ENCODE results near the gene TBC1D16. TPM values are rescaled to one million over a fixed set of nuclear protein-coding genes. Genes with fewer than 3 reads are reported as not detected.

TBC1D16 gene
- polyA plus RNA-seq, 1 donor from 2014 or later = 1.7 TPM

- peaks cover 10% of the 10 kb centered on the region for H3K27me3 Mint-ChIP-seq
Measured at GRCh38 chr17:80034791-80035686, 633 bp downstream of the TBC1D16 start.

GRCh38 chr17:80033840-80034239 lies 1.8 kb downstream of the TBC1D16 start:
- Mint-ChIP-seq H3K4me1 (peaks cover 6 to 9% (median 7%) of the 10 kb centered on the region in 3 donors), H3K9me3 (no peaks in the 10 kb centered on the region), H3K36me3 (peaks cover 1% of the 10 kb centered on the region), H3K27me3 (peaks cover 9% of the 10 kb centered on the region), H3K27ac (peak overlapping the region in 1 of 3 donors; percentile 99), H3K4me3 (peak overlapping the region in 2 of 4 donors; percentile 8 to 98)

More at GRCh38 chr17:80034791-80035686, 633 bp downstream of the TBC1D16 start:
- H3K4me3 Mint-ChIP-seq = peak overlapping the region; percentile 88 to 98 (median 96)
- H3K36me3 Mint-ChIP-seq = peaks cover 2% of the 10 kb centered on the region
- peaks cover 6 to 9% (median 7%) of the 10 kb centered on the region in 3 donors for H3K4me1 Mint-ChIP-seq
- peak overlapping the region; percentile 85 to 99 (median 97) for H3K27ac Mint-ChIP-seq
- H3K9me3 Mint-ChIP-seq = no peaks in the 10 kb centered on the region

- Mint-ChIP-seq H3K9me3 (no peaks in the 10 kb centered on the region), H3K27ac (peak overlapping the region; percentile 3 to 43 (median 29)), H3K4me3 (peak overlapping the region in 1 of 4 donors; percentile 53), H3K36me3 (peaks cover 3% of the 10 kb centered on the region), H3K4me1 (peaks cover 6 to 9% (median 7%) of the 10 kb centered on the region in 3 donors), H3K27me3 (peaks cover 9% of the 10 kb centered on the region)
Measured at GRCh38 chr17:80032614-80033171, 3.0 kb downstream of the TBC1D16 start.

GRCh38 chr17:80031691-80032430 lies 3.8 kb downstream of the TBC1D16 start:
- Mint-ChIP-seq H3K4me3 (peak overlapping the region in 2 of 4 donors; percentile 3 to 53), H3K9me3 (no peaks in the 10 kb centered on the region), H3K36me3 (peaks cover 3% of the 10 kb centered on the region), H3K4me1 (peaks cover 6 to 7% (median 6%) of the 10 kb centered on the region in 3 donors), H3K27me3 (peaks cover 9% of the 10 kb centered on the region), H3K27ac (peak overlapping the region in 1 of 3 donors; percentile 29)

- Mint-ChIP-seq H3K4me3 (no peak overlapping the region), H3K27ac (no peak overlapping the region), H3K27me3 (peaks cover 9% of the 10 kb centered on the region), H3K9me3 (no peaks in the 10 kb centered on the region), H3K36me3 (peaks cover 3% of the 10 kb centered on the region), H3K4me1 (peaks cover 6 to 7% (median 6%) of the 10 kb centered on the region in 3 donors)
Measured at GRCh38 chr17:80030730-80031410, 4.8 kb downstream of the TBC1D16 start.

- peaks cover 3% of the 10 kb centered on the region for H3K36me3 Mint-ChIP-seq
- H3K4me3 Mint-ChIP-seq = no peak overlapping the region
- peaks cover 4% of the 10 kb centered on the region for H3K27me3 Mint-ChIP-seq
- H3K27ac Mint-ChIP-seq = no peak overlapping the region
- H3K4me1 Mint-ChIP-seq = peaks cover 0 to 4% (median 0%) of the 10 kb centered on the region in 3 donors
- H3K9me3 Mint-ChIP-seq = no peaks in the 10 kb centered on the region
Measured at GRCh38 chr17:80029258-80029974, 6.3 kb downstream of the TBC1D16 start.

- Mint-ChIP-seq H3K36me3 (peaks cover 3% of the 10 kb centered on the region), H3K27ac (no peak overlapping the region), H3K27me3 (no peaks in the 10 kb centered on the region), H3K9me3 (no peaks in the 10 kb centered on the region), H3K4me1 (peaks cover 0 to 4% (median 0%) of the 10 kb centered on the region in 3 donors), H3K4me3 (no peak overlapping the region)
Measured at GRCh38 chr17:80028030-80028429, 7.6 kb downstream of the TBC1D16 start.

- no peaks in the 10 kb centered on the region for H3K9me3 Mint-ChIP-seq
- peaks cover 0 to 4% (median 0%) of the 10 kb centered on the region in 3 donors for H3K4me1 Mint-ChIP-seq
- H3K4me3 Mint-ChIP-seq = no peak overlapping the region
- no peaks in the 10 kb centered on the region for H3K27me3 Mint-ChIP-seq
- H3K27ac Mint-ChIP-seq = no peak overlapping the region
- peaks cover 3% of the 10 kb centered on the region for H3K36me3 Mint-ChIP-seq
Measured at GRCh38 chr17:80027043-80027435, 8.6 kb downstream of the TBC1D16 start.

- Mint-ChIP-seq H3K4me3 (no peak overlapping the region), H3K9me3 (peaks cover 0 to 2% (median 0%) of the 10 kb centered on the region in 3 donors), H3K27me3 (no peaks in the 10 kb centered on the region), H3K4me1 (no peaks in the 10 kb centered on the region), H3K27ac (no peak overlapping the region), H3K36me3 (peaks cover 3% of the 10 kb centered on the region)
Measured at GRCh38 chr17:80026359-80027042, 9.2 kb downstream of the TBC1D16 start.

GRCh38 chr17:80025796-80026195 lies 9.9 kb downstream of the TBC1D16 start:
- no peaks in the 10 kb centered on the region for H3K27me3 Mint-ChIP-seq
- peaks cover 3% of the 10 kb centered on the region for H3K36me3 Mint-ChIP-seq
- no peaks in the 10 kb centered on the region for H3K4me1 Mint-ChIP-seq
- no peak overlapping the region for H3K27ac Mint-ChIP-seq
- peaks cover 0 to 2% (median 0%) of the 10 kb centered on the region in 3 donors for H3K9me3 Mint-ChIP-seq
- no peak overlapping the region for H3K4me3 Mint-ChIP-seq

- Mint-ChIP-seq H3K27ac (no peak overlapping the region), H3K4me3 (no peak overlapping the region), H3K36me3 (peaks cover 3% of the 10 kb centered on the region), H3K4me1 (no peaks in the 10 kb centered on the region), H3K27me3 (no peaks in the 10 kb centered on the region), H3K9me3 (peaks cover 0 to 2% (median 0%) of the 10 kb centered on the region in 3 donors)
Measured at GRCh38 chr17:80025140-80025539, 10.5 kb downstream of the TBC1D16 start.

GRCh38 chr17:80024206-80024972 lies 11.3 kb downstream of the TBC1D16 start:
- H3K27ac Mint-ChIP-seq = no peak overlapping the region
- H3K4me3 Mint-ChIP-seq = no peak overlapping the region
- peaks cover 0 to 2% (median 0%) of the 10 kb centered on the region in 3 donors for H3K9me3 Mint-ChIP-seq

More at GRCh38 chr17:80024206-80024972, 11.3 kb downstream of the TBC1D16 start:
- peaks cover 3 to 6% (median 5%) of the 10 kb centered on the region in 3 donors for H3K4me1 Mint-ChIP-seq
- no peaks in the 10 kb centered on the region for H3K27me3 Mint-ChIP-seq
- H3K36me3 Mint-ChIP-seq = peaks cover 2% of the 10 kb centered on the region
